ENCODE measurements around the gene ATPAF2. TPM values are rescaled to one million over a fixed set of nuclear protein-coding genes. Genes with fewer than 3 reads are reported as not detected.

Gene ATPAF2
- total and polyA plus RNA-seq, 2 experiments from 2014 or later: 17.9 to 33.9 TPM

GRCh38 chr17:18020971-18021370 is 18.0 kb downstream of the ATPAF2 start:
- no peaks in the 10 kb centered on the region for H3K27me3 ChIP-seq
- DNase-seq (ENCODE audit: low spot score): no peak
- no peaks in the 10 kb centered on the region for H3K79me2 ChIP-seq
- no peaks in the 10 kb centered on the region for H3K36me3 ChIP-seq (replicated peaks; ENCODE audit: insufficient read depth, low read depth)
- H3K4me2 ChIP-seq: no peak overlapping the region
- no peaks in the 10 kb centered on the region for H3K9me2 ChIP-seq (replicated peaks; ENCODE audit: insufficient read depth)
- no peak overlapping the region for H2AFZ ChIP-seq
- H3K4me1 ChIP-seq (ENCODE audit: insufficient read depth): peaks cover 7% of the 10 kb centered on the region
- H3K4me3 ChIP-seq: no peak overlapping the region
- TF ChIP-seq EZH2phosphoT487 (IDR thresholded peaks at IDR 0.05; ENCODE audit: low read depth, severe bottlenecking, unreplicated experiment): no peak
- TF ChIP-seq, protein P1, sequence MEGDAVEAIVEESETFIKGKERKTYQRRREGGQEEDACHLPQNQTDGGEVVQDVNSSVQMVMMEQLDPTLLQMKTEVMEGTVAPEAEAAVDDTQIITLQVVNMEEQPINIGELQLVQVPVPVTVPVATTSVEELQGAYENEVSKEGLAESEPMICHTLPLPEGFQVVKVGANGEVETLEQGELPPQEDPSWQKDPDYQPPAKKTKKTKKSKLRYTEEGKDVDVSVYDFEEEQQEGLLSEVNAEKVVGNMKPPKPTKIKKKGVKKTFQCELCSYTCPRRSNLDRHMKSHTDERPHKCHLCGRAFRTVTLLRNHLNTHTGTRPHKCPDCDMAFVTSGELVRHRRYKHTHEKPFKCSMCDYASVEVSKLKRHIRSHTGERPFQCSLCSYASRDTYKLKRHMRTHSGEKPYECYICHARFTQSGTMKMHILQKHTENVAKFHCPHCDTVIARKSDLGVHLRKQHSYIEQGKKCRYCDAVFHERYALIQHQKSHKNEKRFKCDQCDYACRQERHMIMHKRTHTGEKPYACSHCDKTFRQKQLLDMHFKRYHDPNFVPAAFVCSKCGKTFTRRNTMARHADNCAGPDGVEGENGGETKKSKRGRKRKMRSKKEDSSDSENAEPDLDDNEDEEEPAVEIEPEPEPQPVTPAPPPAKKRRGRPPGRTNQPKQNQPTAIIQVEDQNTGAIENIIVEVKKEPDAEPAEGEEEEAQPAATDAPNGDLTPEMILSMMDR (IDR thresholded peaks at IDR 0.05; ENCODE audit: poor library complexity): no peak
- TF ChIP-seq EZH2 (IDR thresholded peaks at IDR 0.05; ENCODE audit: borderline replicate concordance): no peak
- no peaks in the 10 kb centered on the region for H3K9me3 ChIP-seq (ENCODE audit: low read depth)
- no peak overlapping the region for H3K27ac ChIP-seq
- 97% methylated on average over 6 of the region's 6 CpGs for WGBS (ENCODE audit: low lambda C conversion rate, missing lambda C conversion rate)
- no peaks in the 10 kb centered on the region for H4K20me1 ChIP-seq (ENCODE audit: insufficient read depth, poor library complexity, severe bottlenecking)

DNA sequence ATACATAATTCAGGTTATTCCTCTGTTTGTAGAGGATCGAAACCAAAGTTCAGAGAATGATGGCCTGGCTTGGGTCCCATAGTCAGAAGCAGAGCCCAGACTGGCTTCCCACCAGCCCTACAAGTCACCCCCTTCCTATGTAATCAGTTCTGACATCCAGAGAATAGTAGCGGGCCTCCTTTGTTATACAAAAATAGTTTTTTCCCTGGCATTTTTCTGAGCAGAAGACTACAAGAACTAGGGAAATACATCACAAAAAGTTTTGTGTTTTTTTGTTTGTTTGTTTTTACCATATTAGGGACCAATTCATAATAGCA is 19.2 kb downstream of the ATPAF2 start:
- Histone ChIP-seq H3K79me2 (no peaks in the 10 kb centered on the region), H3K9me2 (replicated peaks; ENCODE audit: insufficient read depth) (no peaks in the 10 kb centered on the region), H3K4me3 (no peak overlapping the region), H2AFZ (no peak overlapping the region), H3K27me3 (no peaks in the 10 kb centered on the region), H3K9me3 (ENCODE audit: low read depth) (no peaks in the 10 kb centered on the region), H3K36me3 (replicated peaks; ENCODE audit: insufficient read depth, low read depth) (no peaks in the 10 kb centered on the region), H3K27ac (no peak overlapping the region), H3K4me1 (ENCODE audit: insufficient read depth) (peaks cover 7% of the 10 kb centered on the region), H4K20me1 (ENCODE audit: insufficient read depth, poor library complexity, severe bottlenecking) (no peaks in the 10 kb centered on the region), H3K4me2 (no peak overlapping the region)
- TF ChIP-seq EZH2 (IDR thresholded peaks at IDR 0.05; ENCODE audit: borderline replicate concordance): no peak
- no peak for TF ChIP-seq EZH2phosphoT487 (IDR thresholded peaks at IDR 0.05; ENCODE audit: low read depth, severe bottlenecking, unreplicated experiment)
- TF ChIP-seq, protein P1 (IDR thresholded peaks at IDR 0.05; ENCODE audit: poor library complexity): no peak
- DNase-seq (ENCODE audit: low spot score): no peak
- 98% methylated on average over 2 of the region's 2 CpGs for WGBS (ENCODE audit: low lambda C conversion rate, missing lambda C conversion rate)

DNA sequence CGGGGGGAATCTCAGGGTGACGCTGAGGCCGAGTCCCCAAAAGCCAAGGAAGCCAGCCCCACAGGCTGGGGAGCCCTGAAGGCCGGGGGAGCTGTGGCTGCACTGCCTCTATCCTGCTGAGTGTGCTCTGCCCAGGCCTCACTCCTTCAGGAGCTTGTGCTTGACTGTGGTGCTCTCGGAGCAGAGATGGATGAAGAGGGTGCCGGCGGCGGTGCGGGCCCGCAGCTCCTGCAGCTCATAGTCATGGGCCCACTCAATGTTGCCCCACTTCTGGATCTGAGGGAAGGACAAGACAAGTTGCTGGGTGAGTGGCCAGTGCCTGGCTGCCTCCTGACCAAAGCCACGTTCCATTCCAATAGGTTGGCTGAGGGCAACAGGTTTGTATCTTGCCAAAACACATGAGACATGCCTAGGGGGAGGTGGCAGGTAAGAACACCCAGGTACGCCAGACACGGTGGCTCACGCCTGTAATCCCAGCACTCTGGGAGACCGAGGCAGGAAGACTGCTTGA is 20.5 kb downstream of the ATPAF2 start:
- H2AFZ ChIP-seq: no peak overlapping the region
- 90% methylated on average over 14 of the region's 15 CpGs for WGBS (ENCODE audit: low lambda C conversion rate, missing lambda C conversion rate)
- no peaks in the 10 kb centered on the region for H3K79me2 ChIP-seq
- H3K27me3 ChIP-seq: no peaks in the 10 kb centered on the region
- DNase-seq (ENCODE audit: low spot score): no peak
- H3K4me3 ChIP-seq: no peak overlapping the region
- H3K4me2 ChIP-seq: no peak overlapping the region
- no peak overlapping the region for H3K27ac ChIP-seq
- H4K20me1 ChIP-seq (ENCODE audit: insufficient read depth, poor library complexity, severe bottlenecking): no peaks in the 10 kb centered on the region
- no peaks in the 10 kb centered on the region for H3K9me2 ChIP-seq (replicated peaks; ENCODE audit: insufficient read depth)
- peaks cover 7% of the 10 kb centered on the region for H3K4me1 ChIP-seq (ENCODE audit: insufficient read depth)
- no peaks in the 10 kb centered on the region for H3K36me3 ChIP-seq (replicated peaks; ENCODE audit: insufficient read depth, low read depth)
- TF ChIP-seq EZH2 (IDR thresholded peaks at IDR 0.05; ENCODE audit: borderline replicate concordance) (no peak), EZH2phosphoT487 (IDR thresholded peaks at IDR 0.05; ENCODE audit: low read depth, severe bottlenecking, unreplicated experiment) (no peak)
- TF ChIP-seq, protein P1 (IDR thresholded peaks at IDR 0.05; ENCODE audit: poor library complexity): no peak
- H3K9me3 ChIP-seq (ENCODE audit: low read depth): no peaks in the 10 kb centered on the region

DNA sequence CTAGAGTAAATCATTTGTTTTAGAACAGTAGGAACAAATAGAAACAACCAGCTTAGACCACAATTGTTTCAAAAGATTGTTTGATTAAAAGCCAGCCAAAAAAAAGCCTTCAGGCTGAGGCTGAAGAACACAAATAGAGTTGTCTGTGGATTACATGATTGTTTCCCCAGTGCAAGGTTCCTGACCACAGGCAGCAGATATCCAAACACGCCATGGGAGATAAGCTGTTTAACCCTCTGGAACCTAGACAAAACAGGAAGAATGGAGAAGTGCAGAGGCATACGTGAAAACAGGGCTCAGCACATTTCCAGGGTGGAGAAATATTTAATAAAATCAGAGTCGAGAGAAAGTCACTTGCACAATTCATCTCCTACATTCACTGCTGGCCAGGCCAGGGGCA is 21.0 kb downstream of the ATPAF2 start:
- Histone ChIP-seq H4K20me1 (ENCODE audit: insufficient read depth, poor library complexity, severe bottlenecking) (no peaks in the 10 kb centered on the region), H3K4me3 (no peak overlapping the region), H3K9me3 (ENCODE audit: low read depth) (no peaks in the 10 kb centered on the region), H2AFZ (no peak overlapping the region), H3K27me3 (no peaks in the 10 kb centered on the region), H3K27ac (peak overlapping the region; percentile 50), H3K9me2 (replicated peaks; ENCODE audit: insufficient read depth) (no peaks in the 10 kb centered on the region), H3K4me1 (ENCODE audit: insufficient read depth) (peaks cover 7% of the 10 kb centered on the region), H3K36me3 (replicated peaks; ENCODE audit: insufficient read depth, low read depth) (no peaks in the 10 kb centered on the region), H3K79me2 (no peaks in the 10 kb centered on the region), H3K4me2 (peak overlapping the region; percentile 4)
- 42% methylated on average over 3 of the region's 3 CpGs for WGBS (ENCODE audit: low lambda C conversion rate, missing lambda C conversion rate)
- TF ChIP-seq EZH2 (IDR thresholded peaks at IDR 0.05; ENCODE audit: borderline replicate concordance): no peak
- TF ChIP-seq, protein P1 (IDR thresholded peaks at IDR 0.05; ENCODE audit: poor library complexity): no peak
- no peak for TF ChIP-seq EZH2phosphoT487 (IDR thresholded peaks at IDR 0.05; ENCODE audit: low read depth, severe bottlenecking, unreplicated experiment)
- no peak for DNase-seq (ENCODE audit: low spot score)
